Glomerular endothelial cell (primary cell): ENCODE measurements around the gene KLHL30. TPM values are rescaled to one million over a fixed set of nuclear protein-coding genes. Genes with fewer than 3 reads are reported as not detected.
A peak's percentile ranks its signal among the peaks of the same experiment; 100 is the strongest.

ENCODE experiments used
- DNase-seq: peaks from one replicate; pipeline ENCODE4 v3.0.0-alpha.2; 2011; ENCODE audit warnings: low read depth, low spot score; ENCODE audit errors: extremely low read depth
- total RNA-seq: library from RNA; depleted of rRNA; stranded (reverse); fragments of >200 nt; gene quantifications from 2 replicates; pipeline ENCODE4 v1.2.3, GENCODE V29; 2015

KLHL30 gene, protein sequence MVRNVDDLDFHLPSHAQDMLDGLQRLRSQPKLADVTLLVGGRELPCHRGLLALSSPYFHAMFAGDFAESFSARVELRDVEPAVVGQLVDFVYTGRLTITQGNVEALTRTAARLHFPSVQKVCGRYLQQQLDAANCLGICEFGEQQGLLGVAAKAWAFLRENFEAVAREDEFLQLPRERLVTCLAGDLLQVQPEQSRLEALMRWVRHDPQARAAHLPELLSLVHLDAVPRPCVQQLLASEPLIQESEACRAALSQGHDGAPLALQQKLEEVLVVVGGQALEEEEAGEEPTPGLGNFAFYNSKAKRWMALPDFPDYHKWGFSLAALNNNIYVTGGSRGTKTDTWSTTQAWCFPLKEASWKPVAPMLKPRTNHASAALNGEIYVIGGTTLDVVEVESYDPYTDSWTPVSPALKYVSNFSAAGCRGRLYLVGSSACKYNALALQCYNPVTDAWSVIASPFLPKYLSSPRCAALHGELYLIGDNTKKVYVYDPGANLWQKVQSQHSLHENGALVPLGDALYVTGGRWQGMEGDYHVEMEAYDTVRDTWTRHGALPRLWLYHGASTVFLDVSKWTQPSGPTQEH
- 0.12 TPM in 1 of 2 replicates, not detected in the other for total RNA-seq

DNA sequence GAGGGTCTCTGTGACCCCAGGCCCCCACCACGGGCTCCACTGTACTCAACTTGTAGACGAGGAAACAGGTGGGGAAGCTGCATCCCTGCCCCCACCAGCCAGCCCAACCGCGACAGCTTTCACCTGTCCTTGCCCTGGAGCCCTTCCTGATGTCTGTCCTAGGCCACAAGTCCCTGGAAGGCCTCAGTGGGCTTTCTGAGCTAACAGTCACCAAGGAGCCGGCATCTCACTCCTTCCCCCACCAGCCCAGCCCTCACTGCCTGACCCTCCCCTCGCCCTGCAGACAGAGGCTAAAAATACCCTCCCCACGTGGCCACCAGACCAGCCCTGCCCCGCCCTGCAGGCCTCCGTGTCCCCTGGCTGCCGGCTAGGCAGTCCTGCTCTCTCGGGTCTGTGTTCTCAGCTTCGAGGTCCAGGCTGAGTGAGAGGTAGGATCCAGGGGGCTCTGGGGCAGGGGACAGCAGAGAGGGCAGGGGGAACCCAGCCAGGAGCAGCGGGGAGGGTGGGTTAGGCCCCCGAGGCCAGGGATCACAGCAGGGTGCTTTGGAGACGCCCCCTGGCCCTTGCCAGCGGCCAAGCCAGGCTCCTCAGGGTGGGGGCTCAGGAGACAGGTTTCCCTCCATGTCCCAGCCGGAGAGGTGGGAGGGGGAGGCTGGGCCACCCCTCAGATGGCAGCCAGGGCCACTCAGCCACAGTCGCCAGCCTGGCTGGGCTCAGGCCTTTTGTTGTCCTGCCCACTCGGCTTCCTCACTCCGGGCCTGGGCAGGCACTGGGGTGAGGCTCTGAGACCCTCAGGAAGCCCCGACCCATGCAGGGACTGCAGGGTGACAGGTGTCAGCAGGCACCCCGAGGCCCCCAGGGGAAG lies at the start of gene KLHL30:
KLHL30 (plus strand) TSS at position 338 of the 865 bp plus-strand sequence. CDS start 2,087 bp downstream, outside the sequence.
- no peak for DNase-seq

GRCh38 chr2:238090887-238091286 lies 47.6 kb upstream of the KLHL30 start:
- no peak for DNase-seq

DNA sequence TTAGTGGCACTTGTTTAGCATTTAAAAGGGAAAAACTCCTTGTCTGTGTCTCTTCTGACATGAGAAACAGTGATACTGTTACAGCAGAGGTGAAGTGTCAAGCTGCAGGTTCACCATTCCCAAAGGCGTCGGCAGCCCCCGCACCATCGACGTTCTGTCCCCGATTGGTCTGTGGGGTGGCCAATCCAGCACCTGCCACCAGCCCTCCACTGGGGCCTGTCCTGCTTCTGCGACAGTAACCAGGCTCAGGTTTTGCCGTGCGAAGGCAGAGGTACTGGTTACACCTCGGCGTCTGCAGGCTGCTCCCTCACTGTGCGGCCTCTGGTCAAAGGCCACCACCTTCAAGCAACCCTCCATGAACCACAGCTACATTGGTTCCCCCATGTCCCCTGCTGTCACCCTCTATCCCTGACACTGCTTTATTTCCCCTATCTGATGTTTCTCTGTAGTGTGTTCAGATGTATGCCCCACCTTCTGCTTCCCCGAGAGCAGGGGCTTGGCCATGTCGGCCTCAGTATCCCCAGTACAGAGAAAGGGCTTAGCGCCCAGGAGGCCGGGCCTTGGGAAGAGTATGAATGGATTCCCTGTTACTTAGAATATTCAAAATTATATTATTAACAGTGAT lies 46.9 kb upstream of the KLHL30 start:
- no peak for DNase-seq

DNA sequence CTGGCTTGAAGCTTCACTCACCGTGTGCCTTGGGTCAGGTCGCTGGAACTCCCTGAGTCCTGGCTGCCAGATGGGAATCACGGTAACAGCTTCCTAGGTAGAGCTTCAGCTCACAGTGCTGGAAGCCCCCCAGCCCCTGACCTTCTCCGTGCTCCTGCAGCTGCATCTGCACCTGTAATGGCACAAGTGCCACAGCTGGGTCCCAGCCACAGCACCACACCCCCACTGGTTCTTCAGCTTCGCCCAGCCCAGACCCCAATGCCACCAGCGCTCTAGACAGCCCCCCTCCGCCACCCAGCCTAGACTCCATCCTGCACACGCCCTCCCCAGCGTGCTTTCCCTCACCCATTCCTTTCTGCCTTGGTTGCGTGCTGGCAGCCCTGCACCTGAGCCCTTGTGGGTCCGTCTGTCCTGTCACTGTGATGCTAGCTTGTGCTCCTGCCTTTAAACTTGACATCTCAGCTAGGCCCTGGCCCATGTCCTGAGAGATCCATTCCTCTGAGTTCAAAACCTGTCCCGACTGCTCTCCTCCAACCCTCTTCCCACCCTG lies 45.9 kb upstream of the KLHL30 start:
- DNase-seq, result no peak

- DNase-seq, result no peak
Measured at GRCh38 chr2:238093181-238094140, 45.0 kb upstream of the KLHL30 start.

DNA sequence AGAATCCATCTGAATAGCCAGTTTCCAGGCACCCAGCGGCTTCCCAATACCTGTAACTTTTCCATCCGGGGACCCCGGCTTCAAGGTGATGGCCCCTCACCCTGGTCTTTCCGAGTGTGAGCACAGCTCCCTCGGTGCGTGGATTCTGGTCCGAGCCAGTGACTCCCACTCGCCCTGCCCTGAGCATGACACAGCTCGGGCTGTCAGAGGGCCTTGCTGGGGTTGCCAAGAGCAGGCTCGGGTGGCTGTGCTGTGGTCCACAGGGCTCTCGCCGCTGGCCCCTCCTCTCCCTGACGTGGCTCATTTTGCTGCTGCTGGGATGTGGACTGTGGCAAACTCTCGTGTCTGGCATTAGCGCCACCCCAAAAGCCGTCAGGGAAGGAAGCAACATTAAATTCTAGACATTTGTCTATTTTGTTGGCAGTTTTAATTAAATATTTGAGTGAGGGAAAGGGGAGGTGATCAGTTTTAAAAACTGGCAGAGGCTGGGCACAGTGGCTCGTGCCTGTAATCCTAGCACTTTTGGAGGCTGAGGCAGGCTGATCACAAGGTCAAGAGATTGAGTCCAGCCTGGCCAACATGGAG lies 43.9 kb upstream of the KLHL30 start:
- no peak for DNase-seq

DNA sequence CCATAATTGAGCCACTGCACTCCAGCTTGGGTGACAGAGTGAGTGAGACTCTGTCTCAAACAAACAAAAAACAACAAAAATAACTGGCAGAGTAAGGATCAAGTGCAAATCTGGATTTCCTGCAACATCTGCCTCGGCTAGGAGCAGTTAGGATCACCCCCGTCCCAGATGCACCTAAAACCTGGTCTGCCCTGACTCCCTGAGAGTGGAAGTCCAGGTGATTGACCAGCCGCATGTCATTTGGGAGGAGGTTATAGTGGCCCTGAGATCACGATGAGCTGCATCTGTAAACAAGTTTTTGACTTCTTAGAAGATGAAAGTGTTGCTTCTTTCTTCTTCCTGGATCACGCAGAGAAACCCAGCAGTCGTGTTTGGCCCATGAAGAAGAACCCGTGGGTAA lies 43.3 kb upstream of the KLHL30 start:
- no peak for DNase-seq

DNA sequence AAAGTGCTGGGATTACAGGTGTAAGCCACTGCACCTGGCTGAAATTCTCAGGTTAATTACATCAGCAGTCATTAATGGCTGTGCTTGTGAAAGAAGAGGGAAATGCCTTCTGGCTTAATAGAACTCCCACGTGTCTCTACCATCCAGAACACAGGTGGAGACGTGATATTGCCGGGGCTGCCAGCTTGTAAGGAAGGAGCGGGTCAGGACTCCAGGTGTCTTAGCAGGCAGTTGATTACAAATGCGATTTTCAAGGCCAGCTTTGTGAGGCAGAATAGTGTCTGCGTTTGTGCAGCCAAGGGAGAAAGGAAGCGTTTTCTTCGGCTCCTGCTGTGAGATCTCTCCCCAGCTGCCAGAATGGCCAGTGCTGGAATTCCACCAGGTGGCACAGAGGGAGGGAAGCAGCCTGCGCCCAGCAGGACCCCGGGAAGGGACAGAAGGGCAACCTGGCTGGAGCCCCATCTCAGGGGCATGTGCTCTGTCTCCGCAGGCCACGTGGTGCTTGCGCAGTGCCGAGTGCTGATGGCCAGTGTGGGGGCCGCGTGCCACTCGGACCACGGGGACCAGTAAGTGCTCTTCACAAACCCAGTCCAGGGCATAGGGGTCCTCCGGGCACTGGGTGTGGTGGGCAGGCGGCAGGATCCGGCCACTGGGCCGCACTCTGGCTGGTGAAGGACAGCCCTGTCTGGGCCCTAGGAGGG lies 42.0 kb upstream of the KLHL30 start:
- DNase-seq, result no peak

- DNase-seq, result no peak
Measured at GRCh38 chr2:238097201-238097987, 41.1 kb upstream of the KLHL30 start.

DNA sequence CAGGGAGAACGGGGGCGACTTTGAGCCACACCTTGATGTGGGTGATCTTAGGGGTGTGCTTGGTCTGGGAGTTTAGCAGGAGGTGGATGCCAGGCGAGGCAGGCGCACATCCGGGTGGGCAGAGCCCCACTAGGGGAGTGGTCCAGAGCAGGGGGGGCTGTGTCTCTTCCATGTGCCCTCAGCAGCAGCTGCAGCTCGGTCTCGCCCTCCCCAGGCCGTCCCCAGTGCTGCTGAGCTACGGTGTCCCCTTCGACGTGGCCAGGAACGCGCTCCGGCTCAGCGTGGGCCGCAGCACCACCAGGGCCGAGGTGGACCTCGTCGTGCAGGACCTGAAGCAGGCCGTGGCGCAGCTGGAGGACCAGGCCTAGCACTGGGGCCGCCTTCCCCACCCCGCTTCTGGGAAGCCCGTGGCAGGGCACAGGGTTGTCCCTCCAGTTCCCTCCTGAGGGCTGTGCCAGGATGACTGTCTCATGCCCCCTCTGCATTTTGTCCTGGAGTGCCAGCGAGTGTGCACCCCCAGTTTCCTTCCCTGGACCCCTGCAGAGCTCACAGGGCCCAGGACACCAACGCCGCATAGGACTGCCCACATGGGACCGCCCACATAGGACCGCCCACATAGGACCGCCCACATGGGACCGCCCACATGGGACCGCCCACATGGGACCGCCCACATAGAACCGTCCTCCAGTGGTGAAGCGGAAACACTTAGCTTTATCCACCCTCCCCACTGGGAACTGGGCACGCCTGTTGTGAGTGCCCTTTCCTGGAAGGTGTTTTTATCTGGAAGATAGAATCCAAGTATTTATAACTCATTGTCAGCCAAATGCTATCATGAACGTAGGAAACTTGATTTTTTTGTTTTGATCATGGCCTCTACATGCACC lies 40.2 kb upstream of the KLHL30 start:
- peak; percentile 20 for DNase-seq

DNA sequence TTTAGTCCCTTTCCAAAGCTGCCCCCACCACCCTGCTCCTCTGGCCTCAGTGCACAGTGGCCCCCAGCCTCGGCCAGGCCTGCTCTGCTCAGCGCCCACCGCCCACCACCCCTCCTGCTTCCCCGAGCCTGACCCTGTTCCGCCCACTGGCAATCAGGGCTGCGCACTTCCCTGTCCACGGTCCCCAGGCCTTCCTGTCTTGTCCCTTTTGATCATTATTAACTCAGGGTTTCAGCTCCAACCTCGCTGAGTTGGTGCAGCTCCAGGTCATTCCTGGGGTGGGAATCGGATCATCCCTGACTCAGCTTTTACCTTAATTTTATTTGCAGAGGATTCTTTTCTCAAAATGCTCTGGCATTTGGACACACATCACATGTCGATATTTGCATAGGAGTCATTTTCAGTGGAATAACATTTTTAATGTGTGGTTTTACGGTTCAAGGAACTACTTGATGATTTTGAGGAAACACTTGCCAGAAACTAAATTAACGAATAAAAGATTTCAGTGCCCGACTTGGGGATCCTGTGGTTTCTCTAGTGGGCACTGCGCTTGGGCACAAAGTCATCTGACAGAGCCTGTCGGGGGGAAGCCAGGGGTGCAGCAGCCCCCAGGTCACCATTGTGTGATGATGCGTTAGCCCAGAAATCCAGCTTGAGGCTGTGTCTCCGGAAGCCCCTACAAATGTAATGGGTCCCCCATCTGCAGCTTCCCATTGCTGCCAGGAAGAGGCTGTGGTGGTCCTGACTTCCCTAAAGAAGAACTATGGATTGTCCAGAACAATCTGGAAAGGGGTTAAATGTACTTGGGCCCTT lies 39.4 kb upstream of the KLHL30 start:
- DNase-seq, result no peak

DNA sequence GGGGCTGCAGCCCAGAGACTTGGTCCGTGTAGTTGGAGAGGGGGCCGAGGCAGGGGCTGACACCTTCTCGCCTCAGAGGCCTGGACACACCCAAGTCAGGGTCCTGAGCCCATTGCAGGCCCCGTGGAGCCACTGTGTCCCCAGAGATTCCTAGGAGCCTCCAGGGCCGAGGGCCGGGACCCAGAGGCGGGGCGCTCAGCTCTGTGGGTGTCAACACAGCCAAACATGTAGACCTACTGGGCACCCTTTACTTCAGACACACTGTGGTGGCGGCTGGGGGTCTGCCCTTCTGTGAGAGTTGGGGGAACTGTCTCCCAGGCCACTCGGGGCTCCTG lies 38.8 kb upstream of the KLHL30 start:
- DNase-seq, result no peak

DNA sequence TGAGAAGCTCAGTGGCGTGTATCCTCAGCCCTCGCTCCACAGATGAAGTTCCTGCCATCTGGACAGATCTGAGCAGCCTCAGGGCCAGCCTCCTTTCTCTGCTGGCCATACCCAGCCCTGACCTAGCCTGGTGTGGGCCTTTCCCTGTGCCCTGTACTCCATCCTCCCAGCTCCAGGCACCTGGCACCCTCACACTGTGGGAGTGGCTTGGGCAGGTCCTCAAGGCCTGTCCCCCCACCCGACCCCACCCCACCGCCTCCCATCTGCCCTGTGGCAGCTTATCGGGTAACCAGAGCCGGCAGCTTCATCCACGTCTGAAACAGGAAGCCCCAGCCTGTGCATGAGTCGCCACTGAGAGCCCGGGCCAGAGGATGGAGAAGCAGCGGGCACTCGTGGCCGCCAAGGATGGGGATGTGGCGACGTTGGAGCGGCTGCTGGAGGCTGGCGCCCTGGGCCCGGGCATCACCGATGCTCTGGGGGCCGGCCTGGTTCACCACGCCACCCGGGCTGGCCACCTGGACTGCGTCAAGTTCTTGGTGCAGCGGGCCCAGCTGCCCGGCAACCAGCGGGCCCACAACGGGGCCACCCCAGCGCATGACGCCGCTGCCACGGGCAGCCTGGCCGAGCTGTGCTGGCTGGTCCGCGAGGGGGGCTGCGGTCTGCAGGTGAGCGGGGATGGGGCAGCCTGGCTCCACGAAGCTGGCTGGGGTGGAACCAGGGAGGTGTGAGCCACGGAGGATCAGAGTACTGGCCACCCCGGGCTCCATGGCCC lies 38.2 kb upstream of the KLHL30 start, which contains the start of gene ESPNL:
ESPNL (plus strand) TSS at position 292 of the 772 bp plus-strand sequence; CDS start at position 372, 80 bp downstream.
- no peak for DNase-seq

GRCh38 chr2:238100821-238101771 lies 37.4 kb upstream of the KLHL30 start:
- DNase-seq, result no peak
